Right lobe of liver (tissue), 4 donors: ENCODE data around the gene LLGL1.

Source experiments
- CTCF ChIP-seq, 4 donors: fragments of 200-600 bp in 3 of 4; fragments of 450-650 bp in 1 of 4; IDR thresholded peaks; one replicate each; pipeline versions ENCODE4 v1.5.1 to v1.8.0; 2016 to 2022; ENCODE audit warnings: antibody characterized with exemption in 4 of 4, mild to moderate bottlenecking in 2 of 4
- POLR2A ChIP-seq: fragments of 450-650 bp; IDR thresholded peaks from one replicate; pipeline ENCODE4 v1.6.1; 2017; ENCODE audit warnings: antibody characterized with exemption, mild to moderate bottlenecking
- donor health status: DM: no; HTN: no; CAD: no.
- donor health status: DM: no; HTN: no; CAD: no.
- donor health status: DM: no; HTN: yes; CAD: no.

GRCh38 chr17:18183334-18184142, 41.9 kb upstream of the LLGL1 start, which contains the start of gene ALKBH5:
- TF ChIP-seq POLR2A (peak; percentile 93), CTCF (IDR thresholded peaks at IDR 0.05) (peak in 3 of 4 donors; percentile 20 to 29 (median 22))
